ENCODE measurements around the gene NEAT1. TPM values are rescaled to one million over a fixed set of nuclear protein-coding genes. Genes with fewer than 3 reads are reported as not detected.

Gene NEAT1
- total RNA-seq, 5 donors from 2014 or later (not counting 1 experiment from before 2014, with no cell fraction given), result 368 to 1,017 (median 906) TPM

DNA sequence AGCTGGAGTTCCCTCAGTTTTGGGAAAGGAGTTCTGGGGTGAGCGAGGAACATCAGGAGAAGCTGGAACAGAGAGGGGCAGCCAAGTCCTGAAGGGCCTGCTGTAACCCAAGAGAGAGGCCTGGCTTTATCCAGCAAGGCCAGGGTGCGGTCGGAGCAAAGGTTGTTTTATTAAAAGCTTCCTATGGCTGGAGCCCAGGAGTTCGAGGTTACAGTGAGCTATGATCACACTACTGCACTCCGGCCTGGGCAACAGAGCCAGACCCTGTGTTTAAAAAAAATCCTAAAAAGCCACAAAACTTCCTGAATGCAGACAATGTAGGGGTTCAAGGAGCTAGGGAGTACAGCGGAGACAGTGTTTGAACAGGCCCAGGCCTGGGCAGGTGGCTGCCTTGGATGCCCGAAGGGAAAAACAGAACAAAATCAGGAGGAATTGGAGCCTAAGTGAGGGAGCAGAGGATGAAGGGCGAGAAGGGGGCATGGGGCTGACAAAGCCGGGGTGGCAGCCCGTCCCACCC lies 54.1 kb downstream of the NEAT1 start:
- 25% methylated on average over 7 of the region's 10 CpGs for WGBS (ENCODE audit: insufficient coverage)
- Histone ChIP-seq H3K4me1 (ENCODE audit: control insufficient read depth in 1 of 2, extremely low read depth in 1 of 2, insufficient read depth in 2 of 2, low read length in 2 of 2) (peaks cover 6 to 36% of the 10 kb centered on the region in 2 experiments), H3K36me3 (ENCODE audit: control insufficient read depth in 2 of 2, extremely low read depth in 1 of 2, insufficient read depth in 1 of 2, low read length in 1 of 2) (no peaks in the 10 kb centered on the region), H3K4me3 (ENCODE audit: control insufficient read depth in 1 of 2, extremely low read depth in 1 of 2, low read length in 1 of 2) (peak overlapping the region; percentile 68 to 98), H3K27ac (ENCODE audit: low read length) (peak overlapping the region; percentile 99), H3K9me3 (no peaks in the 10 kb centered on the region), H3K27me3 (replicated peaks in 1 of 2; ENCODE audit: control insufficient read depth in 2 of 2, extremely low read depth in 1 of 2, insufficient read depth in 2 of 2, low read length in 1 of 2) (no peaks in the 10 kb centered on the region)
- Mint-ChIP-seq H3K9me3 (no peaks in the 10 kb centered on the region), H3K27ac (peak overlapping the region; percentile 98 to 100), H3K36me3 (no peaks in the 10 kb centered on the region), H3K4me3 (peak overlapping the region; percentile 93 to 100 (median 94)), H3K4me1 (peaks cover 21 to 38% (median 25%) of the 10 kb centered on the region in 3 donors), H3K27me3 (no peaks in the 10 kb centered on the region)
- peak in 1 of 4 experiments; percentile 1 for ATAC-seq (replicated peaks in 1 of 4)
- POLR2A ChIA-PET, result interaction anchor here (1.0 to 6.3 kb wide), 4 partner anchors 22 to 29 kb away, joined by 3 to 58 read pairs (median 25); partner anchors contain the start of gene MALAT1 (in 2 of the 2)
- DNase-seq, result no peak
- CTCF ChIA-PET, result interaction anchor here (0.6 to 2.7 kb wide), 6 partner anchors 16 to 61 kb away, joined by 3 to 11 read pairs (median 4); partner anchors contain the start of gene MALAT1 (in 1 of the 2)

DNA sequence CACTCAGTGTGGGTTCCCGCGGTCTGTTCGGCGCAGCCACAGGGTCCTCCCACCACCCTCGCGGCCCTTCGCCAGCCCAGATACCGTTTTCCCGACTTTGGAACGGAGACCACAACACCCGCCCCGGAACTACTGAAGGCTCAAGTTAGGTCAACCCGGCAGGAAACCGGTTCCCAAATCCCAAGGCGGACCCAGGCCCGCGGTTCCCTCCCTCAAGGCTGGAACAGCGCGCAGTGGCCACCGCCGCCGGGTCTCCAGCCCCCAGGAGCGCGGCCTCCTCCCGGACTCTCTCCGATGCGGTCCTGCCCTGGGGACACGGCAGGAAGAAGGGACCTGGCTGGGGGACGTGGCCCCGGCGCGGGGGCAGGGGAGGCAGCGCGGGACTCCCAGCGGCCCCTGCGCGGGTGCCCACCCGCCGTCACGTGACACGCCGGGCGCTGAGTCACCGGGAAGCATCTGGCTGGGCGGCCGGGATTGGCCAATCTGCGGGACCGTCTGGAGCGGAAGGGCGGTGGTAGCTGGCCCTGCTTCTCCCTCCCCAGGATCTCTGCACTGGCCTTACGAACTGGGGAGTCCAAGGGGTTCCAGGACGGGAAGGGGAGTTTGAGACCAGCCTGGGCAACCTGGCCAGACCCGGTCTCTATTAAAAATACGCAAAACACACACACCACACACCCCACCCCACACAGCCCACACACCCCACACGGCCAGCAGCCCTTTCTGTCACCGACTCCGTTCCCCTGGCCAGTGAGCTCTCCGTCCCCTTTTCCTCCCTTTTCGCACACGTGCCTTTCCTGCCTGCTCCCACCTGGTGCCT lies 54.8 kb downstream of the NEAT1 start:
- Histone ChIP-seq H3K9me3 (no peaks in the 10 kb centered on the region), H3K27ac (ENCODE audit: low read length) (peak overlapping the region; percentile 99), H3K36me3 (ENCODE audit: control insufficient read depth in 2 of 2, extremely low read depth in 1 of 2, insufficient read depth in 1 of 2, low read length in 1 of 2) (no peaks in the 10 kb centered on the region), H3K27me3 (replicated peaks in 1 of 2; ENCODE audit: control insufficient read depth in 2 of 2, extremely low read depth in 1 of 2, insufficient read depth in 2 of 2, low read length in 1 of 2) (no peaks in the 10 kb centered on the region), H3K4me1 (ENCODE audit: control insufficient read depth in 1 of 2, extremely low read depth in 1 of 2, insufficient read depth in 2 of 2, low read length in 2 of 2) (peaks cover 3 to 29% of the 10 kb centered on the region in 2 experiments), H3K4me3 (ENCODE audit: control insufficient read depth in 1 of 2, extremely low read depth in 1 of 2, low read length in 1 of 2) (peak overlapping the region; percentile 68 to 98)
- Mint-ChIP-seq H3K27ac (peak overlapping the region; percentile 98 to 100), H3K4me1 (peaks cover 15 to 31% (median 18%) of the 10 kb centered on the region in 3 donors), H3K27me3 (no peaks in the 10 kb centered on the region), H3K4me3 (peak overlapping the region; percentile 93 to 100 (median 94)), H3K36me3 (no peaks in the 10 kb centered on the region), H3K9me3 (no peaks in the 10 kb centered on the region)
- WGBS (ENCODE audit: insufficient coverage), result under 1% methylated on average over 54 of the region's 60 CpGs
- DNase-seq (peak; percentile 53 to 91 (median 76)), ATAC-seq (replicated peaks in 1 of 4) (peak; percentile 87 to 89 (median 88))
- CTCF ChIA-PET, result interaction anchor here (0.8 to 2.7 kb wide), 7 partner anchors 15 to 61 kb away, joined by 3 to 11 read pairs (median 3); partner anchors contain the start of gene MALAT1 (in 1 of the 2)
- POLR2A ChIA-PET, result interaction anchor here (0.6 to 6.3 kb wide), 6 partner anchors 21 to 28 kb away, joined by 3 to 58 read pairs (median 4); partner anchors contain the start of gene MALAT1 (in 2 of the 2)

- no peaks in the 10 kb centered on the region for H3K27me3 Mint-ChIP-seq
- H3K4me1 Mint-ChIP-seq, result peaks cover 13 to 25% (median 16%) of the 10 kb centered on the region in 3 donors
- H3K4me1 ChIP-seq (ENCODE audit: control insufficient read depth in 1 of 2, extremely low read depth in 1 of 2, insufficient read depth in 2 of 2, low read length in 2 of 2), result peaks cover 3 to 24% of the 10 kb centered on the region in 2 experiments
- H3K9me3 Mint-ChIP-seq, result no peaks in the 10 kb centered on the region
- H3K27ac ChIP-seq (ENCODE audit: low read length), result peak overlapping the region; percentile 99
- ChIA-PET POLR2A (interaction anchor here (0.8 to 6.3 kb wide), 5 partner anchors 20 to 27 kb away, joined by 3 to 58 read pairs (median 4); partner anchors contain the start of gene MALAT1 (in 2 of the 2)), CTCF (interaction anchor here (0.6 to 2.7 kb wide), 8 partner anchors 17 to 112 kb away, joined by 3 to 11 read pairs (median 4); partner anchors contain the start of gene MALAT1 (in 1 of the 2))
- H3K9me3 ChIP-seq, result no peaks in the 10 kb centered on the region
- peak overlapping the region; percentile 76 to 82 for H3K27ac Mint-ChIP-seq
- 97% methylated on average over 30 of the region's 33 CpGs for whole genome bisulfite sequencing (ENCODE audit: insufficient coverage)
- peak overlapping the region in 2 of 3 donors; percentile 13 to 34 for H3K4me3 Mint-ChIP-seq
- DNase-seq, result no peak
- H3K36me3 Mint-ChIP-seq, result no peaks in the 10 kb centered on the region
- no peaks in the 10 kb centered on the region for H3K36me3 ChIP-seq (ENCODE audit: control insufficient read depth in 2 of 2, extremely low read depth in 1 of 2, insufficient read depth in 1 of 2, low read length in 1 of 2)
- H3K27me3 ChIP-seq (replicated peaks in 1 of 2; ENCODE audit: control insufficient read depth in 2 of 2, extremely low read depth in 1 of 2, insufficient read depth in 2 of 2, low read length in 1 of 2), result no peaks in the 10 kb centered on the region
- ATAC-seq (replicated peaks in 1 of 4), result no peak
- no peak overlapping the region for H3K4me3 ChIP-seq (ENCODE audit: control insufficient read depth in 1 of 2, extremely low read depth in 1 of 2, low read length in 1 of 2)
Measured at GRCh38 chr11:65478388-65479183, 56.0 kb downstream of the NEAT1 start.

DNA sequence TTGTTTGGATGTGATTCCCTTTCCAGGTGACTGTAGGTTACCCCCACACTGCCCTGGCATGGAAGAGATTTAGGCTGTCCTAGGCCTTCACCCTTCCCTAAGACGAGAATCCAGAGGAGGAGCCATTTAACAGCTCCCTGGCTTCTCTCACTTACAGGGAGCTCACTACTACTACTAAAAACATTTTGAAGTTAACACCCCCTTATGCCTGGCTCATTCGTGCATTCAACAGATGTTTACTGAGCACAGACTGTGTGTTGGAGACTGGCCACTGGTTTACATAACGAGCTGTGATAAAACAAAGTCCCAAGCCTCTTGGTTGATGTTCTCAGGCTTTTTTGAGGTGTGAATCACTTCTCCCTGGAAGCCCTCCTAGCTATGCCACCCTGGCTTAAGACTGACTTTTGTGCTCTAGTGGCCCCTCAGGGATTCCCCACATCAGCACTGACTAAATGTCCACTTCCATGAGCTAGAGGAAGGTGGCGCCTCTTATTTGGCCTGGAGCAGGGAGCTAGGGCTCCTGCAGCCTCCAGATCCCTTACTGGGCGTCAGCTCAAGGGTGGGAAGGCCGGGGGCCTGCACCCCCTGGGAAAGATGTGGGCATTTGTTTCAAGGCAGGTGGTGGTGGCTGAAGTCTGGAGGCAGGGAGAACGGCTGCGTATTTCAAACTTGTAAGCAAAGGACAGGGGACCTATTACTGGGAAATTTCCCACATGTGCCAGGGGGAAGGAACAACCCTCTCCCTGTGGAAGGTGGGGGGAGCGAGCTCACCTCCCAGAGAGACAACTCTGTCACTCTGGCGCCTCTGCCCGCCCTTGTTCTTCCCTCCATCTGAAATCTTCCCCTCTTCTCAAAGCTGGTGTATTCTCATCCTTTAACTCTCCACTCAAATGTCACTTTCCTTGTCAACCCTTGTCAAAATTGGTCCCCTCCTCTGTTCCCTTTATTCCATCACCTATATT lies 56.9 kb downstream of the NEAT1 start:
- Mint-ChIP-seq H3K27me3 (no peaks in the 10 kb centered on the region), H3K9me3 (no peaks in the 10 kb centered on the region), H3K4me3 (peak overlapping the region in 1 of 3 donors; percentile 20), H3K4me1 (peaks cover 13 to 25% (median 16%) of the 10 kb centered on the region in 3 donors), H3K36me3 (no peaks in the 10 kb centered on the region), H3K27ac (peak overlapping the region; percentile 41 to 52)
- ChIA-PET CTCF (interaction anchor here (0.6 to 1.5 kb wide), 4 partner anchors 16 to 98 kb away, joined by 3 to 9 read pairs (median 6); no protein-coding TSS in a partner anchor), POLR2A (interaction anchor here (4.8 to 6.3 kb wide), 2 partner anchors 19 kb away, joined by 47 to 58 read pairs; partner anchors contain the start of gene MALAT1 (in 2 of the 2))
- ATAC-seq (replicated peaks in 1 of 4) (no peak), DNase-seq (no peak)
- Histone ChIP-seq H3K4me1 (ENCODE audit: control insufficient read depth in 1 of 2, extremely low read depth in 1 of 2, insufficient read depth in 2 of 2, low read length in 2 of 2) (peaks cover 3 to 24% of the 10 kb centered on the region in 2 experiments), H3K36me3 (ENCODE audit: control insufficient read depth in 2 of 2, extremely low read depth in 1 of 2, insufficient read depth in 1 of 2, low read length in 1 of 2) (no peaks in the 10 kb centered on the region), H3K27ac (ENCODE audit: low read length) (no peak overlapping the region), H3K4me3 (ENCODE audit: control insufficient read depth in 1 of 2, extremely low read depth in 1 of 2, low read length in 1 of 2) (no peak overlapping the region), H3K27me3 (replicated peaks in 1 of 2; ENCODE audit: control insufficient read depth in 2 of 2, extremely low read depth in 1 of 2, insufficient read depth in 2 of 2, low read length in 1 of 2) (no peaks in the 10 kb centered on the region), H3K9me3 (no peaks in the 10 kb centered on the region)
- WGBS (ENCODE audit: insufficient coverage), result 84% methylated on average over 3 of the region's 11 CpGs

GRCh38 chr11:65482306-65482850 lies 59.8 kb downstream of the NEAT1 start:
- Histone ChIP-seq H3K4me3 (ENCODE audit: control insufficient read depth in 1 of 2, extremely low read depth in 1 of 2, low read length in 1 of 2) (no peak overlapping the region), H3K9me3 (no peaks in the 10 kb centered on the region), H3K36me3 (ENCODE audit: control insufficient read depth in 2 of 2, extremely low read depth in 1 of 2, insufficient read depth in 1 of 2, low read length in 1 of 2) (no peaks in the 10 kb centered on the region), H3K27me3 (replicated peaks in 1 of 2; ENCODE audit: control insufficient read depth in 2 of 2, extremely low read depth in 1 of 2, insufficient read depth in 2 of 2, low read length in 1 of 2) (no peaks in the 10 kb centered on the region), H3K27ac (ENCODE audit: low read length) (no peak overlapping the region), H3K4me1 (ENCODE audit: control insufficient read depth in 1 of 2, extremely low read depth in 1 of 2, insufficient read depth in 2 of 2, low read length in 2 of 2) (peaks cover 4 to 14% of the 10 kb centered on the region in 2 experiments)
- ATAC-seq (replicated peaks in 1 of 4) (no peak), DNase-seq (no peak)
- Mint-ChIP-seq H3K36me3 (no peaks in the 10 kb centered on the region), H3K4me3 (no peak overlapping the region), H3K27ac (no peak overlapping the region), H3K9me3 (no peaks in the 10 kb centered on the region), H3K4me1 (peaks cover 2 to 16% (median 12%) of the 10 kb centered on the region in 3 donors), H3K27me3 (no peaks in the 10 kb centered on the region)
- WGBS (ENCODE audit: insufficient coverage), result no CpG with 5 or more reads among the region's 2 CpGs
- ChIA-PET CTCF (interaction anchor here in 1 of 2 donors (0.7 kb wide), 1 partner anchor 9 kb away, joined by 4 read pairs; no protein-coding TSS in a partner anchor), POLR2A (interaction anchor here (0.6 to 0.7 kb wide), 3 partner anchors 10 to 64 kb away, joined by 3 to 4 read pairs (median 4); no protein-coding TSS in a partner anchor)
